Effector memory CD8-positive, alpha-beta T cell (primary cell): ENCODE measurements around the gene COL25A1.
"Not testable (repeated sequence)": the region's sequence is repeated elsewhere in the genome, so short reads cannot be mapped to it uniquely, and the experiment has no call there.

Experiments used
- ATAC-seq: fragments of 150-1000 bp; cut with Tn5 transposase; replicated peaks from 2 replicates; pipeline ENCODE4 v1.10.0; 2021; ENCODE audit warnings: mild to moderate bottlenecking, moderate library complexity
- DNase-seq, 3 experiments: peaks; one replicate each; pipeline ENCODE4 v3.0.0; 2021
- H3K27ac Mint-ChIP-seq, 2 donors: one replicate each; pipeline ENCODE4 v1.8.0; 2022; ENCODE audit warnings: mild to moderate bottlenecking in 2 of 2, mixed read lengths in 2 of 2, moderate library complexity in 2 of 2
- H3K27me3 Mint-ChIP-seq, 2 donors: one replicate each; pipeline ENCODE4 v1.8.0; 2022; ENCODE audit warnings: mixed read lengths in 2 of 2
- H3K36me3 Mint-ChIP-seq: one replicate; pipeline ENCODE4 v1.8.0; 2022; ENCODE audit warnings: mild to moderate bottlenecking, moderate library complexity, mixed read lengths; ENCODE audit not compliant: insufficient read depth
- H3K4me1 Mint-ChIP-seq, 2 donors: one replicate each; pipeline ENCODE4 v1.8.0; 2022; ENCODE audit warnings: low read depth in 2 of 2, mixed read lengths in 2 of 2
- H3K4me3 Mint-ChIP-seq, 2 donors: one replicate each; pipeline ENCODE4 v1.8.0; 2022; ENCODE audit warnings: mild to moderate bottlenecking in 2 of 2, mixed read lengths in 2 of 2, moderate library complexity in 2 of 2
- H3K9me3 Mint-ChIP-seq, 2 donors: one replicate each; pipeline ENCODE4 v1.8.0; 2022; ENCODE audit warnings: mixed read lengths in 2 of 2

The COL25A1 gene

DNA sequence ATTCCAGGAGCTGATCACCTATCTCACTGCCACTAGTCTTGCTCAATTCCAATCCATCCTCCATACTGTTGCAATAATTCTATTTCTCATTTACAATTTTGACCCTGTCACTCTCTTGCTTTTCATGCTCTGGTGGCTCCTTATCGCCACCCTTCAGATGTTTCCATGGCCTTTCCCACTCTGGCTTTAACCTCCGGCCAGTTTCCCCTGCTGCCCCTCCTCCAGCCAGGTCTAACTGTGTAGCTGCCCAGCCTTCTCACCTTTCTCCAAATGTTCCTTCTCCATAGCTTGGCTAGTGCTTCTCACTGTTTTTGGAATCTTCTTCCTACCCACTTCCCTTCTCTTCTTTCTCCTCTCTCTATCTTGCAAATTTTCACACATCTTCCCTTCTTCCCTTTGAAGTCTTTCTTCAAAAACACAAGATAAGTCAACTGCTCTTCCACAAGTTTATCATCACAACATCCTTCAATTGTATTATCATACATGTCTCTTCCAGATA, 153.8 kb downstream of the COL25A1 start:
- Mint-ChIP-seq H3K36me3 (no peaks in the 10 kb centered on the region), H3K27ac (no peak overlapping the region), H3K27me3 (peaks cover 5 to 16% of the 10 kb centered on the region in 2 donors), H3K4me1 (no peaks in the 10 kb centered on the region), H3K4me3 (no peak overlapping the region), H3K9me3 (no peaks in the 10 kb centered on the region)
- ATAC-seq (no peak), DNase-seq (no peak)

DNA sequence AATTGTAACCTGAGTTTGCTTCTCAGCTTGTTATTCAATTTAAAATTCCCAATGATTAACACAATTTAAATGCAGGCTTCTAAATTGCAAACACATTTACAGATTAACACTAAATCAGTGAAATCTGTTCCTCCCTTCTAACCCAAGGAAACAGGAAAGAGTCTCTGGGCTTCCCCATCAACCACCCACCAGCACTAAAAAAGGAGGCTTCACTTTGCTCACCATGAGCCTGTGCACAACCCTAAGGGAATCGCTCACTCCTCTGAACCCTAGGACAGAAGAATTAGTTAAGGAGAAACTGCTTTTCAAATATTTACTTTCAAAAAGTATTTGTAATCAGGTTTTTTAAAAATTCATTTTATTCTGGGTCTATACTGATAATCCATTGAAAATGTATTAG, 155.3 kb downstream of the COL25A1 start:
- Mint-ChIP-seq H3K27me3 (peaks cover 0 to 7% of the 10 kb centered on the region in 2 donors), H3K4me3 (no peak overlapping the region), H3K9me3 (peaks cover 0 to under 1% of the 10 kb centered on the region in 2 donors), H3K36me3 (no peaks in the 10 kb centered on the region), H3K4me1 (no peaks in the 10 kb centered on the region), H3K27ac (no peak overlapping the region)
- ATAC-seq (no peak), DNase-seq (no peak)

DNA sequence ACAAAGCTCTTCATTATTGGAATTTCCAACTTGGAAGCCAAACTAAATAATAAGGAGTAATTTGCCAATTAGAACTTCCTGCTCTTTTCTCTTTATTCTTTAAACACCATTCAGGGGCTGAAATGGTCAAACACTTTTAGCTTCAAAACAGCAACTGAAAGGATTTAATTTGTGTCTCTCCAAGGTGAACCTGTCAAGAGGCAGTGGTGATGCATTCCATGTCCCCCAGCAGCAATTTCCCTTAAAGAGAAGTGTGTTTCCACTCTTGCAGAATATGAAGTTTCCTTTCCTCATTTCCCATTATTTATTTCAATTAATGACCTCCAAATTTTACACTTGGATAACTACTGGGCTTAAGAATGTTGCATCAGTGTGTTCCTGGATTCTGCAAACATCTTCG, 156.0 kb downstream of the COL25A1 start:
- peaks cover 0 to 7% of the 10 kb centered on the region in 2 donors for H3K27me3 Mint-ChIP-seq
- no peak overlapping the region for H3K4me3 Mint-ChIP-seq
- H3K4me1 Mint-ChIP-seq = no peaks in the 10 kb centered on the region
- DNase-seq (no peak), ATAC-seq (no peak)
- no peak overlapping the region for H3K27ac Mint-ChIP-seq
- H3K9me3 Mint-ChIP-seq = peaks cover 4 to 6% of the 10 kb centered on the region in 2 donors
- H3K36me3 Mint-ChIP-seq = no peaks in the 10 kb centered on the region

DNA sequence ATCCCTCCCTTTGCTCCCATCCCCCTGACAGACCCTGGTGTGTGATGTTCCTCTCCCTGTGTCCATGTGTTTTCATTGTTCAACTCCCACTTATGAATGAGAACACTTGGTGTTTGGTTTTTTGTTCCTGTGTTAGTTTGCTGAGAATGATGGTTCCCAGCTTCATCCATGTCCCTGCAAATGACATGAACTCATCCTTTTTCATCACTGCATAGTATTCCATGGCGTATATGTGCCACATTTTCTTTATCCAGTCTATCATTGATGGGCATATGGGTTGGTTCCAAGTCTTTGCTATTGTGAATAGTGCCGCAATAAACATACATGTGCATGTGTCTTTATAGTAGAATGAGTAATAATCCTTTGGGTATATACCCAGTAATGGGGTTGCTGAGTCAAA, 164.3 kb downstream of the COL25A1 start:
- H3K36me3 Mint-ChIP-seq, H3K4me3 Mint-ChIP-seq: not testable (repeated sequence)

DNA sequence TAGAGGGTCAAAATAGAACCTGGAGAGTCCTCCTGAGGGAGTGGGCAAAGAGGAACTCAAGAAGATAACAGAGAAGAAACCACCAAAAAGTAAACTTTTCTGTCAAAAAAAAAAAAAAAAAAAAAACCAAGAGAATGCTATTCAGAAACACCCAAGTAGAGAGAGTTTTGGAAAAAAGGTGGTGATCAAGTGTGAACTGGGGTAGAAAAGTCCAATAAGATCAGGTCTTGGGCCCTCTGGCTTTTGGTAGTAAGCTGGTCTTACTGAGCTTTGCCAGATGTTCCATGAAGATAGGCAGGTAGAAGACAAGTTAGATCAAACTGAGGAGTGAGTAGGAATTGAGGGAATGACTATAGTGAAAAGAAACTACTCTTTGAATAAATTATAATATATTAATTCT, 167.5 kb downstream of the COL25A1 start:
- Mint-ChIP-seq H3K4me1 (no peaks in the 10 kb centered on the region), H3K27ac (no peak overlapping the region)

More for the DNA sequence above, 164.3 kb downstream of the COL25A1 start:
- not testable (repeated sequence) for H3K27ac Mint-ChIP-seq, ATAC-seq, H3K27me3 Mint-ChIP-seq, DNase-seq, H3K4me1 Mint-ChIP-seq
- peaks cover 6 to 12% of the 10 kb centered on the region in 2 donors for H3K9me3 Mint-ChIP-seq

DNA sequence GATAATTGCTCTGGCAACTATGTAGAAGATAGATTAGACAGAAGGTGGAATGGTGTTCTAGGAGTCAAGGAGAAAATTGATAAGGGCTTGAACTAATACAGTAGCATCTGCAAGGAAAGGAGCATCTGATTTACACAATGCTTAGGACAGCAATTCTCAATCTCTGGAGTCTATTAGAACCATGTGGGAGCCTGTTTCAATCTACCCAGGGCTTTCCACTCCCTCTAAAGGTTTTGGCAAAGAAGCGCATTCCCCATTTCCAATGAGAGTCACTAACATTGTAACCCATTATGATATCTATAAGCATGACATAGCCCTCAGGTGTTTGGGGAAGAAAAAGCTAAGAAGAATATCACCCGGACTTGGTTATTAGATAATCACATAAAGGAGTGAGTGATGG, 168.2 kb downstream of the COL25A1 start:
- no peak overlapping the region for H3K4me3 Mint-ChIP-seq
- H3K4me1 Mint-ChIP-seq = no peaks in the 10 kb centered on the region
- no peak for ATAC-seq
- no peak overlapping the region for H3K27ac Mint-ChIP-seq
- peaks cover 0 to 2% of the 10 kb centered on the region in 2 donors for H3K9me3 Mint-ChIP-seq
- H3K27me3 Mint-ChIP-seq = no peaks in the 10 kb centered on the region
- no peaks in the 10 kb centered on the region for H3K36me3 Mint-ChIP-seq
- no peak for DNase-seq

More for the DNA sequence above, 167.5 kb downstream of the COL25A1 start:
- no peak overlapping the region for H3K4me3 Mint-ChIP-seq
- H3K9me3 Mint-ChIP-seq = peaks cover 0 to 2% of the 10 kb centered on the region in 2 donors
- H3K36me3 Mint-ChIP-seq = no peaks in the 10 kb centered on the region
- no peak for DNase-seq
- ATAC-seq = no peak
- no peaks in the 10 kb centered on the region for H3K27me3 Mint-ChIP-seq

DNA sequence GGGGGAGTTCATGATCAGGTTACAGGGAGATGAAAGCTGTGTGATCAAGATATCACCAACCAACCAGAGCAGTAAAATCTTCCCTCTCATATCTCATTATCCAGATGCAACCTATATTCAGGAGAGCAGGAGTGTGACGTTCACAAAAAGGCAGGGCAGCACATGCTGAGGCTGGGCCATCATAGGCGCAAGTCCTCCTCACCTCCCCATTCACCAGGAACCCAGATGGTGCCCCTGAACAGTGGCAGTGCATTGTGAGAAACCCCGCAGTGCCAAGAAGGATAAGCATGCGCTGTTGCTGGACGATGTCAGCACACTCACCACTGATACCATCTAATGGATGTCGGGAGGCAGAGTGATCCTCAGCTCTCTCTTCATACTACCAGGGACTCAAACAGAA, 170.9 kb downstream of the COL25A1 start:
- Mint-ChIP-seq H3K27ac (no peak overlapping the region), H3K27me3 (no peaks in the 10 kb centered on the region), H3K36me3 (no peaks in the 10 kb centered on the region), H3K9me3 (no peaks in the 10 kb centered on the region), H3K4me1 (no peaks in the 10 kb centered on the region), H3K4me3 (no peak overlapping the region)
- no peak for DNase-seq
- ATAC-seq = no peak

DNA sequence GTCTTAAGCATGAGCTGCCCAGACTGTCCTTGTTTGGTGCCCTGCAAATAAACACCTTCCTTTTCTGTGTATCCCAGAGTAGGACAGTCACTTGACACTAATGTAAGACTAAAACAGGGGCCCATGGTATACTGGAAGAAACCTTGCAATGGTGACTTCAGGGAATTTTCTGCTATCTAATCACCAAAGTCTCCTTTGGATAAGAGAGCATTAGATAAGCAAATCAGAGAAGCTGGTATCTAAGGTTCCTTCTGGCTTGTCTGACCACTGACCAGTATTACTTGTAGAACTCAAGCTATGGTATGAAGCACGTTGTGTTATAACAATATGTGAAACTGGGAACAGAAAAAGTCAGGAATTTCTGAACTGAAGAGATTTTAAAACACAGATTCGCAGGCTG, 173.9 kb downstream of the COL25A1 start:
- no peaks in the 10 kb centered on the region for H3K27me3 Mint-ChIP-seq
- H3K4me3 Mint-ChIP-seq = no peak overlapping the region
- no peak for DNase-seq
- H3K4me1 Mint-ChIP-seq = no peaks in the 10 kb centered on the region
- H3K27ac Mint-ChIP-seq = no peak overlapping the region
- no peaks in the 10 kb centered on the region for H3K36me3 Mint-ChIP-seq
- ATAC-seq = no peak
- no peaks in the 10 kb centered on the region for H3K9me3 Mint-ChIP-seq

DNA sequence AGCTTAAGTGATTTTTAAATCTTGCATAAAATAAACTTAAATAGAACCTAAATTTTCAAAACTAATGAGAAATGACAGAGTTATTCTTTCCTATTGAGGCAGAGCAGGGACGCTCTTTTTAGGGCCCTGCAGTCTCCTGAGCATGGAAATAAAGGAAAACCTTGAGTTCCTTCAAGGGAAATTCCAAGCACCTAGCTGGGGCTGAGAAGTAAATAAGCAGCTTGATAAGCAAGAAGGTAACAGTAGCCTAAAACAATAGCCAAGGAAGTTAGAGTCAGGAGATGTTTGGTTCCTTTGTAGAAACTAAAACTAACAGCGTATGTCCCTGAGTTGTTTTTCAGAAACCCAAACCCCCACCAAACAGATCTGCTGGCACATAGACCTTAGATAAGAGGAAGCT, 174.6 kb downstream of the COL25A1 start:
- no peaks in the 10 kb centered on the region for H3K27me3 Mint-ChIP-seq
- H3K27ac Mint-ChIP-seq = no peak overlapping the region
- no peak for DNase-seq
- no peaks in the 10 kb centered on the region for H3K9me3 Mint-ChIP-seq
- no peaks in the 10 kb centered on the region for H3K4me1 Mint-ChIP-seq
- no peak overlapping the region for H3K4me3 Mint-ChIP-seq
- ATAC-seq = no peak
- H3K36me3 Mint-ChIP-seq = no peaks in the 10 kb centered on the region

DNA sequence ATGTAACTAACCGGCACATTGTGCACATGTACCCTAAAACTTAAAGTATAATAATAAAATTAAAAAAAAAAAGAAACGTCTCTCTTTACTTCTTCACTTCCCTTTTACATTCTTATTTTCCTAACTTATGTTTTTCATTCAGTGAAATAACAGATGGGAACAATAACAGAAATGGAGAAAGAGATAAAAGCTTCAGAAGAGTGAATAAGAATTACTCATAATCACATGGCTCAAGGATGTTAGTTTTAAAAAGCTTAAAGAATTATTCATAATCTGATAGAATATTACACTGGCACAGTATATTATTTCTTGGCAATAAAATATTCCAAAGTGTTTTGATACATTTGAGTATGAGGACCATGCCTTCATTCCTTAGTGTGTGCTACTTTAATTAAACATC, 175.6 kb downstream of the COL25A1 start:
- Mint-ChIP-seq H3K27me3 (no peaks in the 10 kb centered on the region), H3K36me3 (no peaks in the 10 kb centered on the region), H3K4me3 (no peak overlapping the region), H3K27ac (no peak overlapping the region), H3K4me1 (no peaks in the 10 kb centered on the region), H3K9me3 (no peaks in the 10 kb centered on the region)
- no peak for ATAC-seq
- DNase-seq = no peak

DNA sequence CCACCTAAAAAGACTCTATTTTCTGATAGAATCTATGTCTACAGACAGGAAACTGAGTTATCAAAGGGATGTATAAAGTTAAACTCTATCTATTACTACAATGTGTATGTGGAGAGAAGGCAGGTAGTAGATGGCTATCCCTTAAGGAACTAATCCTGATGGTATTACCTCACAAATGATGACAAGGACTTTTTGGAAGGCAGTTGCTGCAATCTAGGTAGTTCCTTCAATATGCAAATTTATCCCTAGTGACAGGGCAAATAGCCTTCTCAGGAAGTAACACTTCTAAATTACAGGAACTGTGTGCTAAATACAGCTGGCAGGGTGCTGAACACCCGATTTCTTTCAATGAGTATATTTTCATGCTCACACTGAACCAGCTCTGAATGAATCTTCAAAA, 177.4 kb downstream of the COL25A1 start:
- Mint-ChIP-seq H3K27me3 (peaks cover 0 to 3% of the 10 kb centered on the region in 2 donors), H3K27ac (no peak overlapping the region), H3K9me3 (no peaks in the 10 kb centered on the region), H3K4me3 (no peak overlapping the region), H3K36me3 (no peaks in the 10 kb centered on the region), H3K4me1 (no peaks in the 10 kb centered on the region)
- no peak for DNase-seq
- no peak for ATAC-seq

DNA sequence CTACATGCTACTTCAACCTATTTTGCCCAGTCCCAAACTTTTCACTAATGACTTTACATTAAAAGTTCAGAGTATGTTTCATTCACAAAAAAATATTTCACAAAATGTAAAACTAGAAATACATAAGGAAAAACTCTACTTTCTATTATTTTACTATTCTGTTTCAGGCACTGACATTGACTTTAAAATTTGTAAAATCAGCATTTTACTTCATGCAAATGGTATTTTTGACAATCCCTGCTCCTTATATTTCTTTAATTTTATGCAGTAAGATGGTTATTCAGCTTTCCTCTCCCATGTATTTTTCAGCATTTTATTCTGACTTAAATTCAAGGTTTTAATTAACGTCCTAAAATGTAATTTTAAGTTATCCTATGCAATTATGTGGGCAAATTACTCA, 178.5 kb downstream of the COL25A1 start:
- DNase-seq = no peak
- Mint-ChIP-seq H3K27ac (no peak overlapping the region), H3K27me3 (peaks cover 0 to 12% of the 10 kb centered on the region in 2 donors), H3K4me3 (no peak overlapping the region), H3K36me3 (no peaks in the 10 kb centered on the region), H3K9me3 (no peaks in the 10 kb centered on the region), H3K4me1 (no peaks in the 10 kb centered on the region)
- no peak for ATAC-seq

DNA sequence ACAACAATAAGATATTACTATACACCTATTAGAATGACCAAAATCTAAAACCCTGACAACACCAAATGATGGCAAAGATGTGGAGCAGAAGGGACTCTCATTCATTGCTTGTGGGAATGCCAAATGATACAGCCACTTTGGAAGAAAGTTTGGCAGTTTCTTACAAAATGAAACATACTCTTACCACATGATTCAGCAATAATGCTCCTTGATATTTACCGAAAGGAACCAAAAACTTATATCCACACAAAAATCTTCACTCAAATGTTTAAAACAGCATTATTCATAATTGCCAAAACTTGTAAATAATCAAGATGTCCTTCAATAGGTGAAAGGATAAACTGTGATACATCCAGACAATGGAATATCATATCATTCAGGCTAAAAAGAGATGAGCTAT, 180.9 kb downstream of the COL25A1 start:
- Mint-ChIP-seq H3K9me3 (no peaks in the 10 kb centered on the region), H3K36me3 (no peaks in the 10 kb centered on the region), H3K27me3 (peaks cover 3 to 12% of the 10 kb centered on the region in 2 donors), H3K27ac (no peak overlapping the region), H3K4me1 (no peaks in the 10 kb centered on the region), H3K4me3 (no peak overlapping the region)
- DNase-seq (no peak), ATAC-seq (no peak)

DNA sequence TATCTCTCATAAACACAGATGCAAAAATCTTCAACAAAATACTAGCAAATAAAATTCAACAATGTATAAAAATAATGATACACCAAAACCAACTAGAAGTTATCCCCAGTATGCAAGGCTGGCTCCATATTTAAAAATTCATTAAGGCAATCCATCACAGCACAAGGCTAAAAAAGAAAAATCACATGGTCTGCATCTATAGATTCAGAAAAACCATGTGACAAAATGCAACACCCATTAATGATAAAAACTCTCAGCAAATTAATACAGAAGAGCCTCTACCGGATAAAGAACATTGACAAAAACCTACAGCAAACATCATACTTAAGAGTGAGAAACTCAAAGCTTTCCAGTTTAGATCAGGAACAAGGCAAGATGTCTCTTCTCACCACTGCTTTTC, 182.6 kb downstream of the COL25A1 start:
- Mint-ChIP-seq H3K27ac (no peak overlapping the region), H3K36me3 (no peaks in the 10 kb centered on the region), H3K9me3 (no peaks in the 10 kb centered on the region), H3K4me3 (no peak overlapping the region), H3K27me3 (peaks cover 17 to 26% of the 10 kb centered on the region in 2 donors), H3K4me1 (no peaks in the 10 kb centered on the region)
- ATAC-seq (no peak), DNase-seq (no peak)

DNA sequence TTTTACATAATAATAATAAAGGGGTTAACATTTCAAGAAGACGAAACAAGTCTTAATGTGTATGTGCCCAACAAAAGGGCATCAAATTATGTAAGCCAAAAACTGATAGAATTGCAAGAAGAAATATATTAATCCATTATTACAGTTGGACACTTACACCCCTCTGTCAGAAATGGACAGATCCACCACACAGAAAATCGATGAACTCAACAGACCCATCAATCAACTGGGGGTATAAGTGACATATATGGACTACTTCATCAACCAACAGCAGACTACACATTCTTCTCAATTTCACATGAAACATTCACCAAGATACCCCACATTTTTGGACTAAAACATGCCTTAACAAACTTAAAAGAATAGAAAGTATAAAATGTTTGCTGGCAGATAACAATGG, 183.8 kb downstream of the COL25A1 start:
- Mint-ChIP-seq H3K36me3 (no peaks in the 10 kb centered on the region), H3K4me1 (no peaks in the 10 kb centered on the region), H3K9me3 (no peaks in the 10 kb centered on the region), H3K27me3 (peaks cover 24 to 35% of the 10 kb centered on the region in 2 donors), H3K4me3 (no peak overlapping the region), H3K27ac (no peak overlapping the region)
- ATAC-seq = no peak
- DNase-seq = no peak
